ENCODE results near the gene PRSS2.

PRSS2 gene

GRCh38 chr7:142808461-142808801, 37.7 kb downstream of the PRSS2 start:
- Histone ChIP-seq H3F3A (ENCODE audit: control insufficient read depth, insufficient read depth) (peaks cover 41% of the 10 kb centered on the region), H3K9me3 (ENCODE audit: control insufficient read depth, insufficient read depth, low read length) (no peaks in the 10 kb centered on the region), H4K20me1 (ENCODE audit: control insufficient read depth, insufficient read depth, low read depth, low read length) (no peaks in the 10 kb centered on the region), H3K79me2 (ENCODE audit: control insufficient read depth, low read length) (no peaks in the 10 kb centered on the region), H3K36me3 (ENCODE audit: control insufficient read depth, low read length) (peaks cover 33% of the 10 kb centered on the region), H3K27ac (ENCODE audit: low read depth, low read length) (peak overlapping the region; percentile 97), H3K4me2 (ENCODE audit: low read length) (peak overlapping the region; percentile 94), H3K27me3 (ENCODE audit: control insufficient read depth, low read length) (no peaks in the 10 kb centered on the region), H3K4me3 (ENCODE audit: low read length) (peak overlapping the region; percentile 59), H3K9me2 (replicated peaks; ENCODE audit: control insufficient read depth, low read length) (no peaks in the 10 kb centered on the region), H3K4me1 (ENCODE audit: control insufficient read depth, low read length) (peaks cover 98% of the 10 kb centered on the region)
- no peak for TF ChIP-seq CTCF (IDR thresholded peaks at IDR 0.05; ENCODE audit: low read depth, low read length, poor library complexity, severe bottlenecking)
- TF ChIP-seq EZH2phosphoT487 (IDR thresholded peaks at IDR 0.05; ENCODE audit: borderline replicate concordance, low read length): no peak

- H3K4me3 ChIP-seq (ENCODE audit: low read length): peak overlapping the region; percentile 71
- peaks cover 28% of the 10 kb centered on the region for H3K36me3 ChIP-seq (ENCODE audit: control insufficient read depth, low read length)
- no peaks in the 10 kb centered on the region for H3K9me3 ChIP-seq (ENCODE audit: control insufficient read depth, insufficient read depth, low read length)
- TF ChIP-seq EZH2phosphoT487 (IDR thresholded peaks at IDR 0.05; ENCODE audit: borderline replicate concordance, low read length): no peak
- H3K27me3 ChIP-seq (ENCODE audit: control insufficient read depth, low read length): no peaks in the 10 kb centered on the region
- no peaks in the 10 kb centered on the region for H4K20me1 ChIP-seq (ENCODE audit: control insufficient read depth, insufficient read depth, low read depth, low read length)
- H3K9me2 ChIP-seq (replicated peaks; ENCODE audit: control insufficient read depth, low read length): no peaks in the 10 kb centered on the region
- H3K79me2 ChIP-seq (ENCODE audit: control insufficient read depth, low read length): no peaks in the 10 kb centered on the region
- H3K4me1 ChIP-seq (ENCODE audit: control insufficient read depth, low read length): peaks cover 94% of the 10 kb centered on the region
- H3K27ac ChIP-seq (ENCODE audit: low read depth, low read length): peak overlapping the region; percentile 97
- H3K4me2 ChIP-seq (ENCODE audit: low read length): peak overlapping the region; percentile 94
- H3F3A ChIP-seq (ENCODE audit: control insufficient read depth, insufficient read depth): peaks cover 39% of the 10 kb centered on the region
These were observed 38.2 kb downstream of the PRSS2 start for GRCh38 chr7:142808802-142809583.

- Histone ChIP-seq H3K79me2 (ENCODE audit: control insufficient read depth, low read length) (no peaks in the 10 kb centered on the region), H3K9me2 (replicated peaks; ENCODE audit: control insufficient read depth, low read length) (no peaks in the 10 kb centered on the region), H3K4me2 (ENCODE audit: low read length) (peak overlapping the region; percentile 94), H3F3A (ENCODE audit: control insufficient read depth, insufficient read depth) (peaks cover 35% of the 10 kb centered on the region), H3K4me3 (ENCODE audit: low read length) (peak overlapping the region; percentile 71), H3K9me3 (ENCODE audit: control insufficient read depth, insufficient read depth, low read length) (no peaks in the 10 kb centered on the region), H3K36me3 (ENCODE audit: control insufficient read depth, low read length) (peaks cover 21% of the 10 kb centered on the region), H3K27me3 (ENCODE audit: control insufficient read depth, low read length) (no peaks in the 10 kb centered on the region), H3K27ac (ENCODE audit: low read depth, low read length) (peak overlapping the region; percentile 97), H4K20me1 (ENCODE audit: control insufficient read depth, insufficient read depth, low read depth, low read length) (no peaks in the 10 kb centered on the region), H3K4me1 (ENCODE audit: control insufficient read depth, low read length) (peaks cover 87% of the 10 kb centered on the region)
- TF ChIP-seq EZH2phosphoT487 (IDR thresholded peaks at IDR 0.05; ENCODE audit: borderline replicate concordance, low read length): no peak
- no peak for TF ChIP-seq CTCF (IDR thresholded peaks at IDR 0.05; ENCODE audit: low read depth, low read length, poor library complexity, severe bottlenecking)
These were observed 38.9 kb downstream of the PRSS2 start for GRCh38 chr7:142809671-142810070.

GRCh38 chr7:142811154-142811737, 40.5 kb downstream of the PRSS2 start:
- peaks cover 71% of the 10 kb centered on the region for H3K4me1 ChIP-seq (ENCODE audit: control insufficient read depth, low read length)
- H3K9me3 ChIP-seq (ENCODE audit: control insufficient read depth, insufficient read depth, low read length): no peaks in the 10 kb centered on the region
- H4K20me1 ChIP-seq (ENCODE audit: control insufficient read depth, insufficient read depth, low read depth, low read length): no peaks in the 10 kb centered on the region
- peaks cover 35% of the 10 kb centered on the region for H3F3A ChIP-seq (ENCODE audit: control insufficient read depth, insufficient read depth)
- no peaks in the 10 kb centered on the region for H3K79me2 ChIP-seq (ENCODE audit: control insufficient read depth, low read length)
- peak overlapping the region; percentile 97 for H3K27ac ChIP-seq (ENCODE audit: low read depth, low read length)
- H3K27me3 ChIP-seq (ENCODE audit: control insufficient read depth, low read length): peaks cover 2% of the 10 kb centered on the region; the same call in 1 of the 2 replicates
- TF ChIP-seq CTCF (IDR thresholded peaks at IDR 0.05; ENCODE audit: low read depth, low read length, poor library complexity, severe bottlenecking) (peak; percentile 95), EZH2phosphoT487 (IDR thresholded peaks at IDR 0.05; ENCODE audit: borderline replicate concordance, low read length) (no peak)
- peak overlapping the region; percentile 94 for H3K4me2 ChIP-seq (ENCODE audit: low read length)
- peak overlapping the region; percentile 27; the same call in 1 of the 2 replicates for H3K4me3 ChIP-seq (ENCODE audit: low read length)
- no peaks in the 10 kb centered on the region for H3K9me2 ChIP-seq (replicated peaks; ENCODE audit: control insufficient read depth, low read length)
- H3K36me3 ChIP-seq (ENCODE audit: control insufficient read depth, low read length): peaks cover 10% of the 10 kb centered on the region
